ENCODE results near the gene ELF3.
"Not testable (repeated sequence)": the region's sequence is repeated elsewhere in the genome, so short reads cannot be mapped to it uniquely, and the experiment has no call there.

The ELF3 gene

GRCh38 chr1:202037706-202038296 lies 27.4 kb downstream of the ELF3 start:
- H3K4me1 ChIP-seq (ENCODE audit: control insufficient read depth, insufficient read depth, low read length): 0 out of 2 replicates have a peak, but pooled peaks cover 5% of the 10 kb centered on the region
- no peak overlapping the region for H3K27ac ChIP-seq (ENCODE audit: low read depth, low read length)

GRCh38 chr1:202038688-202039346 lies 28.4 kb downstream of the ELF3 start:
- Histone ChIP-seq H3K27me3 (ENCODE audit: control insufficient read depth, insufficient read depth, low read length) (no peaks in the 10 kb centered on the region), H3K4me3 (ENCODE audit: low read depth, low read length) (no peak overlapping the region), H3K36me3 (ENCODE audit: control insufficient read depth, insufficient read depth, low read length) (no peaks in the 10 kb centered on the region), H3K9ac (ENCODE audit: low read depth, low read length) (no peak overlapping the region), H3K27ac (ENCODE audit: low read depth, low read length) (no peak overlapping the region), H3K4me1 (ENCODE audit: control insufficient read depth, insufficient read depth, low read length) (0 out of 2 replicates have a peak, but pooled peaks cover 5% of the 10 kb centered on the region), H3K9me3 (ENCODE audit: control insufficient read depth, insufficient read depth, low read length) (no peaks in the 10 kb centered on the region)

More at GRCh38 chr1:202037706-202038296, 27.4 kb downstream of the ELF3 start:
- no peak overlapping the region for H3K4me3 ChIP-seq (ENCODE audit: low read depth, low read length)
- no peak overlapping the region for H3K9ac ChIP-seq (ENCODE audit: low read depth, low read length)
- H3K27me3 ChIP-seq (ENCODE audit: control insufficient read depth, insufficient read depth, low read length): no peaks in the 10 kb centered on the region
- no peaks in the 10 kb centered on the region for H3K9me3 ChIP-seq (ENCODE audit: control insufficient read depth, insufficient read depth, low read length)
- no peaks in the 10 kb centered on the region for H3K36me3 ChIP-seq (ENCODE audit: control insufficient read depth, insufficient read depth, low read length)

GRCh38 chr1:202045705-202046104 lies 35.3 kb downstream of the ELF3 start:
- Histone ChIP-seq H3K9ac (ENCODE audit: low read depth, low read length) (no peak overlapping the region), H3K27ac (ENCODE audit: low read depth, low read length) (no peak overlapping the region), H3K4me1 (ENCODE audit: control insufficient read depth, insufficient read depth, low read length) (no peaks in the 10 kb centered on the region), H3K9me3 (ENCODE audit: control insufficient read depth, insufficient read depth, low read length) (no peaks in the 10 kb centered on the region), H3K36me3 (ENCODE audit: control insufficient read depth, insufficient read depth, low read length) (no peaks in the 10 kb centered on the region), H3K27me3 (ENCODE audit: control insufficient read depth, insufficient read depth, low read length) (no peaks in the 10 kb centered on the region), H3K4me3 (ENCODE audit: low read depth, low read length) (no peak overlapping the region)

GRCh38 chr1:202046227-202046626 lies 35.8 kb downstream of the ELF3 start:
- H3K27ac ChIP-seq (ENCODE audit: low read depth, low read length): no peak overlapping the region
- H3K4me1 ChIP-seq (ENCODE audit: control insufficient read depth, insufficient read depth, low read length): no peaks in the 10 kb centered on the region
- H3K9me3 ChIP-seq (ENCODE audit: control insufficient read depth, insufficient read depth, low read length): no peaks in the 10 kb centered on the region
- no peaks in the 10 kb centered on the region for H3K27me3 ChIP-seq (ENCODE audit: control insufficient read depth, insufficient read depth, low read length)
- H3K36me3 ChIP-seq (ENCODE audit: control insufficient read depth, insufficient read depth, low read length): no peaks in the 10 kb centered on the region
- H3K9ac ChIP-seq (ENCODE audit: low read depth, low read length): no peak overlapping the region
- H3K4me3 ChIP-seq (ENCODE audit: low read depth, low read length): no peak overlapping the region

GRCh38 chr1:202046748-202047708 lies 36.6 kb downstream of the ELF3 start:
- no peaks in the 10 kb centered on the region for H3K4me1 ChIP-seq (ENCODE audit: control insufficient read depth, insufficient read depth, low read length)
- H3K9ac ChIP-seq (ENCODE audit: low read depth, low read length): no peak overlapping the region
- H3K27me3 ChIP-seq (ENCODE audit: control insufficient read depth, insufficient read depth, low read length): no peaks in the 10 kb centered on the region
- no peaks in the 10 kb centered on the region for H3K9me3 ChIP-seq (ENCODE audit: control insufficient read depth, insufficient read depth, low read length)
- H3K4me3 ChIP-seq (ENCODE audit: low read depth, low read length): no peak overlapping the region
- no peak overlapping the region for H3K27ac ChIP-seq (ENCODE audit: low read depth, low read length)
- H3K36me3 ChIP-seq (ENCODE audit: control insufficient read depth, insufficient read depth, low read length): no peaks in the 10 kb centered on the region

GRCh38 chr1:202047977-202048376 lies 37.6 kb downstream of the ELF3 start:
- no peak overlapping the region for H3K27ac ChIP-seq (ENCODE audit: low read depth, low read length)
- H3K9me3 ChIP-seq (ENCODE audit: control insufficient read depth, insufficient read depth, low read length): no peaks in the 10 kb centered on the region
- H3K36me3 ChIP-seq (ENCODE audit: control insufficient read depth, insufficient read depth, low read length): no peaks in the 10 kb centered on the region
- H3K4me3 ChIP-seq (ENCODE audit: low read depth, low read length): no peak overlapping the region
- H3K9ac ChIP-seq (ENCODE audit: low read depth, low read length): no peak overlapping the region
- H3K4me1 ChIP-seq (ENCODE audit: control insufficient read depth, insufficient read depth, low read length): no peaks in the 10 kb centered on the region
- no peaks in the 10 kb centered on the region for H3K27me3 ChIP-seq (ENCODE audit: control insufficient read depth, insufficient read depth, low read length)

- no peaks in the 10 kb centered on the region for H3K27me3 ChIP-seq (ENCODE audit: control insufficient read depth, insufficient read depth, low read length)
- no peak overlapping the region for H3K9ac ChIP-seq (ENCODE audit: low read depth, low read length)
- no peaks in the 10 kb centered on the region for H3K9me3 ChIP-seq (ENCODE audit: control insufficient read depth, insufficient read depth, low read length)
- no peaks in the 10 kb centered on the region for H3K4me1 ChIP-seq (ENCODE audit: control insufficient read depth, insufficient read depth, low read length)
- H3K36me3 ChIP-seq (ENCODE audit: control insufficient read depth, insufficient read depth, low read length): no peaks in the 10 kb centered on the region
- no peak overlapping the region for H3K4me3 ChIP-seq (ENCODE audit: low read depth, low read length)
- H3K27ac ChIP-seq (ENCODE audit: low read depth, low read length): no peak overlapping the region
Measured at GRCh38 chr1:202049129-202049528, 38.7 kb downstream of the ELF3 start.

GRCh38 chr1:202054094-202054493 lies 43.7 kb downstream of the ELF3 start:
- H3K9me3 ChIP-seq (ENCODE audit: control insufficient read depth, insufficient read depth, low read length): no peaks in the 10 kb centered on the region
- no peak overlapping the region for H3K27ac ChIP-seq (ENCODE audit: low read depth, low read length)

GRCh38 chr1:202054673-202055072 lies 44.3 kb downstream of the ELF3 start:
- not testable (repeated sequence) for H3K36me3 ChIP-seq (ENCODE audit: control insufficient read depth, insufficient read depth, low read length); H3K27me3 ChIP-seq (ENCODE audit: control insufficient read depth, insufficient read depth, low read length); H3K9me3 ChIP-seq (ENCODE audit: control insufficient read depth, insufficient read depth, low read length); H3K27ac ChIP-seq (ENCODE audit: low read depth, low read length); H3K4me1 ChIP-seq (ENCODE audit: control insufficient read depth, insufficient read depth, low read length); H3K9ac ChIP-seq (ENCODE audit: low read depth, low read length); H3K4me3 ChIP-seq (ENCODE audit: low read depth, low read length)

More at GRCh38 chr1:202054094-202054493, 43.7 kb downstream of the ELF3 start:
- Histone ChIP-seq H3K36me3 (ENCODE audit: control insufficient read depth, insufficient read depth, low read length) (no peaks in the 10 kb centered on the region), H3K4me3 (ENCODE audit: low read depth, low read length) (no peak overlapping the region), H3K9ac (ENCODE audit: low read depth, low read length) (no peak overlapping the region), H3K4me1 (ENCODE audit: control insufficient read depth, insufficient read depth, low read length) (no peaks in the 10 kb centered on the region), H3K27me3 (ENCODE audit: control insufficient read depth, insufficient read depth, low read length) (no peaks in the 10 kb centered on the region)

GRCh38 chr1:202056644-202057334 lies 46.4 kb downstream of the ELF3 start:
- H3K9ac ChIP-seq (ENCODE audit: low read depth, low read length): no peak overlapping the region
- H3K9me3 ChIP-seq (ENCODE audit: control insufficient read depth, insufficient read depth, low read length): no peaks in the 10 kb centered on the region
- no peaks in the 10 kb centered on the region for H3K4me1 ChIP-seq (ENCODE audit: control insufficient read depth, insufficient read depth, low read length)
- H3K4me3 ChIP-seq (ENCODE audit: low read depth, low read length): no peak overlapping the region
- H3K27me3 ChIP-seq (ENCODE audit: control insufficient read depth, insufficient read depth, low read length): no peaks in the 10 kb centered on the region
- H3K27ac ChIP-seq (ENCODE audit: low read depth, low read length): no peak overlapping the region
- no peaks in the 10 kb centered on the region for H3K36me3 ChIP-seq (ENCODE audit: control insufficient read depth, insufficient read depth, low read length)
